ENCODE measurements around the gene TEX28.
"Not testable (repeated sequence)": the region's sequence is repeated elsewhere in the genome, so short reads cannot be mapped to it uniquely, and the experiment has no call there.

Gene TEX28

GRCh38 chrX:154310616-154311536, 16.0 kb upstream of the TEX28 start:
- DNase-seq = no peak

GRCh38 chrX:154309041-154309775, 14.3 kb upstream of the TEX28 start:
- no peak for DNase-seq

- DNase-seq = peak; percentile 77 to 84
Observed at GRCh38 chrX:154308108-154308946, 13.4 kb upstream of the TEX28 start.

GRCh38 chrX:154307202-154307601, 12.3 kb upstream of the TEX28 start:
- no peak for DNase-seq

- no peak for DNase-seq
Observed at GRCh38 chrX:154305541-154306205, 10.7 kb upstream of the TEX28 start.

- no peak for DNase-seq
Observed at GRCh38 chrX:154304846-154305245, 9.9 kb upstream of the TEX28 start.

- no peak for DNase-seq
Observed at GRCh38 chrX:154303476-154303875, 8.6 kb upstream of the TEX28 start.

- not testable (repeated sequence) for DNase-seq
Observed at GRCh38 chrX:154302998-154303397, 8.1 kb upstream of the TEX28 start.

- peak in 1 of 2 donors; percentile 45 for DNase-seq
Observed at GRCh38 chrX:154300816-154301215, 5.9 kb upstream of the TEX28 start.

GRCh38 chrX:154298312-154298711, 3.4 kb upstream of the TEX28 start:
- peak in 1 of 2 donors; percentile 40 for DNase-seq

GRCh38 chrX:154296731-154297130, 1.8 kb upstream of the TEX28 start:
- DNase-seq = no peak

- DNase-seq = no peak
Observed at GRCh38 chrX:154295664-154296310, 863 bp upstream of the TEX28 start, which contains the start of gene TKTL1. Gene TKTL1, plus strand, starts transcription at chrX:154295795. Its CDS starts 65 bp downstream, at chrX:154295860.

- DNase-seq = not testable (repeated sequence)
Observed at GRCh38 chrX:154286406-154286805, 8.5 kb downstream of the TEX28 start.

GRCh38 chrX:154284489-154285338, 10.2 kb downstream of the TEX28 start:
- DNase-seq = not testable (repeated sequence)

- not testable (repeated sequence) for DNase-seq
Observed at GRCh38 chrX:154269245-154269644, 25.7 kb downstream of the TEX28 start.

GRCh38 chrX:154263072-154263471, 31.9 kb downstream of the TEX28 start:
- DNase-seq = not testable (repeated sequence)

- DNase-seq = not testable (repeated sequence)
Observed at GRCh38 chrX:154258711-154259110, 36.2 kb downstream of the TEX28 start.

GRCh38 chrX:154257282-154257681, 37.6 kb downstream of the TEX28 start, which contains the start of gene OPN1MW3:
Gene OPN1MW3, plus strand, starts transcription at chrX:154257582. Its CDS starts 38 bp downstream, at chrX:154257620.
- DNase-seq = not testable (repeated sequence)

GRCh38 chrX:154248076-154248475, 46.8 kb downstream of the TEX28 start:
- DNase-seq = not testable (repeated sequence)

- not testable (repeated sequence) for DNase-seq
Observed at GRCh38 chrX:154247377-154248045, 47.4 kb downstream of the TEX28 start.
